Panc1 (cell line): ENCODE measurements around the gene SDK2. TPM values are rescaled to one million over a fixed set of nuclear protein-coding genes. Genes with fewer than 3 reads are reported as not detected.

ENCODE experiments used
- ATAC-seq: fragments of 200-7000 bp; cut with Tn5 transposase; 2 replicates; pipeline ENCODE4 v1.9.1; 2020; ENCODE audit warnings: mild to moderate bottlenecking, moderate library complexity
- BruUV-seq: library from RNA; stranded (reverse); fragments of 400-500 nt; replicated peaks from 2 replicates; lab custom pipeline; 2021; lab: Mats Ljungman, UMichigan
- CTCF ChIA-PET: fragments of 300-600 bp; sonication (Branson Sonifier 250); formaldehyde crosslinking; loops from one replicate; lab custom pipeline; 2022; ENCODE audit warnings: antibody characterized with exemption; lab: Charles Lee
- POLR2A ChIA-PET: fragments of 300-600 bp; sonication (Branson Sonifier 250); formaldehyde crosslinking; loops from one replicate; lab custom pipeline; 2022; ENCODE audit warnings: antibody characterized with exemption; lab: Charles Lee
- DNase-seq: peaks from one replicate; pipeline ENCODE4 v3.0.0-alpha.2; 2010; ENCODE audit warnings: low read depth, low spot score
- H3K27ac ChIP-seq: 2 replicates; pipeline ENCODE4 v1.5.1; 2011; ENCODE audit warnings: mild to moderate bottlenecking, low read length, inconsistent platforms
- H3K27me3 ChIP-seq: fragments of 200-500 bp; sonication (Bioruptor generic); 2 replicates; pipeline ENCODE4 v1.6.0; 2014; ENCODE audit warnings: low read length, inconsistent platforms; ENCODE audit not compliant: control insufficient read depth, insufficient read depth
- H3K36me3 ChIP-seq: fragments of 200-500 bp; sonication (Bioruptor generic); 2 replicates; pipeline ENCODE4 v1.5.1; 2014; ENCODE audit warnings: inconsistent platforms, mild to moderate bottlenecking, low read length, moderate library complexity; ENCODE audit not compliant: control insufficient read depth, insufficient read depth
- H3K4me1 ChIP-seq: 2 replicates; pipeline ENCODE4 v1.5.1; 2011; ENCODE audit warnings: inconsistent platforms, mild to moderate bottlenecking, low read length, moderate library complexity; ENCODE audit not compliant: control insufficient read depth, insufficient read depth
- H3K4me3 ChIP-seq, 2 experiments: 2 replicates each; pipeline ENCODE4 v1.5.1; 2011 to 2012; ENCODE audit warnings: low read depth in 2 of 2, low read length in 2 of 2, mild to moderate bottlenecking in 2 of 2, inconsistent platforms in 1 of 2, moderate library complexity in 1 of 2
- H3K9me3 ChIP-seq: fragments of 200-500 bp; sonication (Bioruptor generic); 2 replicates; pipeline ENCODE4 v1.5.1; 2014; ENCODE audit warnings: low read depth, mild to moderate bottlenecking, inconsistent platforms, low read length, moderate library complexity; ENCODE audit not compliant: control insufficient read depth, insufficient read depth
- CTCF ChIP-seq: fragments of 450-650 bp; IDR thresholded peaks from 2 replicates; pipeline ENCODE4 v1.5.1; 2017; ENCODE audit warnings: mild to moderate bottlenecking
- POLR2AphosphoS5 ChIP-seq: IDR thresholded peaks from 2 replicates; pipeline ENCODE4 v1.6.1; 2012; ENCODE audit warnings: mild to moderate bottlenecking, low read depth, low read length, moderate library complexity
- REST ChIP-seq, 2 experiments: IDR thresholded peaks; 2 replicates each; pipeline ENCODE4 v1.6.1; 2011 to 2012; ENCODE audit warnings: low read depth in 2 of 2, control low read depth in 1 of 2, low read length in 1 of 2, mild to moderate bottlenecking in 1 of 2, moderate library complexity in 1 of 2; ENCODE audit not compliant: insufficient read depth in 1 of 2
- SIN3A ChIP-seq: IDR thresholded peaks from 2 replicates; pipeline ENCODE4 v1.6.1; 2012; ENCODE audit warnings: low read depth, mild to moderate bottlenecking, low read length, moderate library complexity, borderline replicate concordance; ENCODE audit not compliant: insufficient read depth
- TCF7L2 ChIP-seq: IDR thresholded peaks from 2 replicates; pipeline ENCODE4 v1.6.1; 2011; ENCODE audit warnings: mild to moderate bottlenecking, low read depth, low read length, inconsistent platforms
- in situ Hi-C: cut with HindIII; loops from 2 replicates; pipeline ENCODE4 v1.10.0; 2016; ENCODE audit warnings: low sequenced_read_pairs, low pct_unique_long_range_greater_than_20kb
- intact Hi-C: fragments of 100-400 bp; cut with micrococcal nuclease; formaldehyde crosslinking; loops from one replicate; pipeline ENCODE4 v1.10.0; 2022; ENCODE audit not compliant: unreplicated experiment
- total RNA-seq: library from RNA; stranded (reverse); gene quantifications from one replicate; pipeline ENCODE4 v1.2.1, GENCODE V29; 2021; ENCODE audit not compliant: unreplicated experiment

Gene SDK2
- total RNA-seq, 1 experiment from 2014 or later, result 0.41 TPM

GRCh38 chr17:73681946-73682345, 37.7 kb upstream of the SDK2 start:
- H3K4me1 ChIP-seq, result no peaks in the 10 kb centered on the region
- no peak overlapping the region for H3K27ac ChIP-seq
- ATAC-seq (no peak), DNase-seq (no peak)
- peaks cover 8% of the 10 kb centered on the region for H3K27me3 ChIP-seq
- ChIA-PET POLR2A (interaction anchor here (0.6 kb wide), 1 partner anchor 602 kb away, joined by 3 read pairs; no protein-coding TSS in a partner anchor), CTCF (no interaction called here)
- H3K36me3 ChIP-seq, result no peaks in the 10 kb centered on the region
- H3K4me3 ChIP-seq, result no peak overlapping the region
- in situ Hi-C loops (no loop called here), intact Hi-C loops (no loop called here)
- no TSS peak for BruUV-seq
- no peaks in the 10 kb centered on the region for H3K9me3 ChIP-seq
- no peak for TF ChIP-seq SIN3A
- TF ChIP-seq REST (IDR thresholded peaks at IDR 0.05; ENCODE audit: insufficient read depth in 1 of 2, low read depth in 2 of 2, low read length in 1 of 2), result no peak
- TF ChIP-seq POLR2AphosphoS5, result no peak

- CTCF ChIA-PET, result no interaction called here
- TF ChIP-seq TCF7L2 (no peak), SIN3A (no peak), POLR2AphosphoS5 (no peak), REST (IDR thresholded peaks at IDR 0.05; ENCODE audit: insufficient read depth in 1 of 2, low read depth in 2 of 2, low read length in 1 of 2) (no peak), CTCF (no peak)
- no TSS peak for BruUV-seq
- intact Hi-C loops, result no loop called here
- Histone ChIP-seq H3K4me1 (no peaks in the 10 kb centered on the region), H3K27me3 (peaks cover 16% of the 10 kb centered on the region), H3K36me3 (no peaks in the 10 kb centered on the region), H3K4me3 (no peak overlapping the region), H3K9me3 (no peaks in the 10 kb centered on the region), H3K27ac (no peak overlapping the region)
- ATAC-seq (no peak), DNase-seq (no peak)
- POLR2A ChIA-PET, result no interaction called here
- in situ Hi-C loops, result no loop called here
Measured at GRCh38 chr17:73679476-73679875, 35.2 kb upstream of the SDK2 start.
